Frontal cortex (tissue), 4 donors: Measurements from ENCODE around the gene MAPK8IP3. TPM values are rescaled to one million over a fixed set of nuclear protein-coding genes. Genes with fewer than 3 reads are reported as not detected.
"Not testable (repeated sequence)": the region's sequence is repeated elsewhere in the genome, so short reads cannot be mapped to it uniquely, and the experiment has no call there.

ENCODE experiments used
- DNase-seq, 2 donors: peaks; one replicate each; pipeline ENCODE4 v3.0.0; 2012; ENCODE audit warnings: low spot score in 2 of 2
- FAIRE-seq: peaks from 2 replicates; lab custom pipeline; 2012; peaks lifted over from hg19 to GRCh38; lab: Jason Lieb, UNC
- total RNA-seq: library from RNA; depleted of rRNA; stranded (reverse); fragments of >200 nt; gene quantifications from one replicate; pipeline ENCODE4 v1.2.3, GENCODE V29; 2014
- donor health status: control.
- donor health status: control.
- donor health status: control.

The MAPK8IP3 gene
- total RNA-seq, 1 donor from 2014 or later: 66.0 TPM

GRCh38 chr16:1708768-1709180, 2.8 kb downstream of the MAPK8IP3 start:
- DNase-seq (no peak), FAIRE-seq (no peak)

- no peak for FAIRE-seq
These were observed 3.4 kb downstream of the MAPK8IP3 start for GRCh38 chr16:1709356-1709755.

GRCh38 chr16:1710811-1711507, 5.0 kb downstream of the MAPK8IP3 start:
- FAIRE-seq (no peak), DNase-seq (no peak)

More at GRCh38 chr16:1709356-1709755, 3.4 kb downstream of the MAPK8IP3 start:
- no peak for DNase-seq

- FAIRE-seq (no peak), DNase-seq (no peak)
These were observed 6.8 kb downstream of the MAPK8IP3 start for GRCh38 chr16:1712791-1713261.

GRCh38 chr16:1713331-1713730, 7.3 kb downstream of the MAPK8IP3 start:
- DNase-seq: no peak
- no peak for FAIRE-seq

- FAIRE-seq (no peak), DNase-seq (no peak)
These were observed 7.9 kb downstream of the MAPK8IP3 start for GRCh38 chr16:1713933-1714332.

GRCh38 chr16:1715220-1715619, 9.2 kb downstream of the MAPK8IP3 start:
- DNase-seq (no peak), FAIRE-seq (no peak)

- FAIRE-seq, DNase-seq: not testable (repeated sequence)
These were observed 12.2 kb downstream of the MAPK8IP3 start for GRCh38 chr16:1718236-1718635.

GRCh38 chr16:1719559-1720229, 13.7 kb downstream of the MAPK8IP3 start:
- DNase-seq, FAIRE-seq: not testable (repeated sequence)

GRCh38 chr16:1721372-1721771, 15.4 kb downstream of the MAPK8IP3 start:
- FAIRE-seq (no peak), DNase-seq (no peak)

- peak; percentile 30 for FAIRE-seq
- peak in 1 of 2 donors; percentile 60 for DNase-seq
These were observed 17.6 kb downstream of the MAPK8IP3 start for GRCh38 chr16:1723450-1724147.

GRCh38 chr16:1724491-1724890, 18.5 kb downstream of the MAPK8IP3 start:
- no peak for DNase-seq
- no peak for FAIRE-seq

GRCh38 chr16:1726661-1727502, 20.9 kb downstream of the MAPK8IP3 start:
- FAIRE-seq (no peak), DNase-seq (no peak)

GRCh38 chr16:1727651-1728624, 21.9 kb downstream of the MAPK8IP3 start:
- FAIRE-seq (no peak), DNase-seq (no peak)

- no peak for FAIRE-seq
- no peak for DNase-seq
These were observed 23.0 kb downstream of the MAPK8IP3 start for GRCh38 chr16:1729026-1729425.

GRCh38 chr16:1729445-1729844, 23.4 kb downstream of the MAPK8IP3 start:
- DNase-seq (no peak), FAIRE-seq (no peak)

- DNase-seq: no peak
- no peak for FAIRE-seq
These were observed 25.1 kb downstream of the MAPK8IP3 start for GRCh38 chr16:1731073-1731472.

GRCh38 chr16:1731603-1732002, 25.6 kb downstream of the MAPK8IP3 start:
- no peak for FAIRE-seq
- DNase-seq: no peak

- FAIRE-seq (no peak), DNase-seq (no peak)
These were observed 26.1 kb downstream of the MAPK8IP3 start for GRCh38 chr16:1732071-1732470.
